Measurements from ENCODE around the gene RPN1. TPM values are rescaled to one million over a fixed set of nuclear protein-coding genes. Genes with fewer than 3 reads are reported as not detected.
A peak's percentile ranks its signal among the peaks of the same experiment; 100 is the strongest.
"Not testable (repeated sequence)": the region's sequence is repeated elsewhere in the genome, so short reads cannot be mapped to it uniquely, and the experiment has no call there.

The RPN1 gene
- total RNA-seq, 6 donors from 2014 or later = 81.7 to 321 (median 218) TPM

DNA sequence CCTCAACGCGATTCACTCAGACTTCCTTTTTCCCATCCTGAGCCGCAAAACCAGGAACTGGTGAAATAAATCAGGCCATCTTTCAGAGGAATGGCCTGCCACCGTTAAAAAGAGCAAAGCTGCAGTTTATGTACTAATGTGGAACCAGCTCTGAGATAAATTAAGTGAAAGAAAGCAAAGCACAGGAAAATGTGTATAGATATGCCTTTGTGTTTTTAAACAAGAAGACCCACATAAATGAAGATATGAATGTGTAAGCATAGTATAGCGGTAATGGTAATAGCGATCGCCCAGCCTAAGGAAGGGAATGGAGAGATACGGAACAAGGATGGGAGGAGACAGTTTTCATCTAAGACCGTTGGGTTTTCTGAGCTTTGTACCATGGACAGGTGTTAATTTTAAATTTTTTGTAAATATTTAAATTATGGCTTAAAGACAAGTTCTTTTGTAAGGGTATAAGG, 30.8 kb upstream of the RPN1 start:
- WGBS, 2 donors = 40 to 43% methylated on average over 9 of the region's 9 CpGs
- ATAC-seq (ENCODE audit: low FRiP score in 2 of 2) (no peak), DNase-seq (no peak)
- Histone ChIP-seq H3K27me3 (no peaks in the 10 kb centered on the region), H3K36me3 (no peaks in the 10 kb centered on the region), H3K4me3 (peak overlapping the region; percentile 34 to 81 (median 60)), H3K4me1 (peaks cover 3 to 23% (median 8%) of the 10 kb centered on the region in 4 donors), H3K9me3 (no peaks in the 10 kb centered on the region), H3K27ac (peak overlapping the region; percentile 95 to 99 (median 96))
- no peak for TF ChIP-seq EP300 (IDR thresholded peaks at IDR 0.05)
- TF ChIP-seq POLR2A (IDR thresholded peaks at IDR 0.05) = no peak
- TF ChIP-seq, protein P1, sequence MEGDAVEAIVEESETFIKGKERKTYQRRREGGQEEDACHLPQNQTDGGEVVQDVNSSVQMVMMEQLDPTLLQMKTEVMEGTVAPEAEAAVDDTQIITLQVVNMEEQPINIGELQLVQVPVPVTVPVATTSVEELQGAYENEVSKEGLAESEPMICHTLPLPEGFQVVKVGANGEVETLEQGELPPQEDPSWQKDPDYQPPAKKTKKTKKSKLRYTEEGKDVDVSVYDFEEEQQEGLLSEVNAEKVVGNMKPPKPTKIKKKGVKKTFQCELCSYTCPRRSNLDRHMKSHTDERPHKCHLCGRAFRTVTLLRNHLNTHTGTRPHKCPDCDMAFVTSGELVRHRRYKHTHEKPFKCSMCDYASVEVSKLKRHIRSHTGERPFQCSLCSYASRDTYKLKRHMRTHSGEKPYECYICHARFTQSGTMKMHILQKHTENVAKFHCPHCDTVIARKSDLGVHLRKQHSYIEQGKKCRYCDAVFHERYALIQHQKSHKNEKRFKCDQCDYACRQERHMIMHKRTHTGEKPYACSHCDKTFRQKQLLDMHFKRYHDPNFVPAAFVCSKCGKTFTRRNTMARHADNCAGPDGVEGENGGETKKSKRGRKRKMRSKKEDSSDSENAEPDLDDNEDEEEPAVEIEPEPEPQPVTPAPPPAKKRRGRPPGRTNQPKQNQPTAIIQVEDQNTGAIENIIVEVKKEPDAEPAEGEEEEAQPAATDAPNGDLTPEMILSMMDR (IDR thresholded peaks at IDR 0.05) = no peak
- no peak for TF ChIP-seq POLR2AphosphoS5 (IDR thresholded peaks at IDR 0.05)

DNA sequence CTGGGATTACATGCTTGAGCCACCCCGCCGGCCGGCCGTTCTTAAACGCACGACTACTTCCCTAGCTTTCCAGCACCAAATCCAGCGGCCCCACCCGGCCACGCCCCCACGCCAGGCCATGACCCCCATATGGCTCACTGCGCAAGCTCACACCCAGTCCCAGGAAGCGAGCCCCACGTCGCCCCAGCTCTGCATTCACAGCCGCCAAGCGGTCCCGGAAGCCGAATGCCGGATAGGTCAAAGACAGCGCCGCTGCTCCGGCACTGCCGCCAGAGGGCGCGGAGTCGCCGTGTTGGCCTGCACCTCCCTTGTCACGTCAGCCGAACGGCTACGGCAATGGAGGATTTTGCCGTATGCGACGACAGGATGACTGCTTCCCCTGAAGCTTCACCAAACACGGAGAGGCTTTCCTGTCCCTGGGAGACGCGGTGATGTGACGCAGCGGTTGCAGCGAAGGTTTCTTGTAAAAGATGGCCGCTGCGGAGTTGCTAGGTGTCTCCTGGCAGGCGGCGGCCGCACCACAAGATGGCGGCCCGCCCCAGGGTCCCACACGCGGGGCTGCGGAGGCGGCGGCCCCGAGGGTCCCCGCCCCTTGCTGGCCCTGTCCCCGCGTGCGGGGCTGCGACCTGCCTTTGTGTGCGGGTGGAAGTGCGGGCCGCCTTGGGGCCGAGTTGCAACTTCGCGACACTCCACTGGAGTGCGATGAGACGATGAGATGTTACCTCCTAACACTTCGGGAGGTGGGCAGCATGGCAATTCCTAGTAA, 30.2 kb upstream of the RPN1 start:
- no peaks in the 10 kb centered on the region for H3K36me3 ChIP-seq
- peak; percentile 99 to 100 for DNase-seq
- no peaks in the 10 kb centered on the region for H3K27me3 ChIP-seq
- H3K4me3 ChIP-seq = peak overlapping the region; percentile 34 to 81 (median 60)
- 0% methylated on average over 5 to 37 of the region's 67 CpGs for WGBS, 2 donors
- ATAC-seq (ENCODE audit: low FRiP score in 2 of 2) = peak; percentile 99
- TF ChIP-seq POLR2AphosphoS5 (IDR thresholded peaks at IDR 0.05) (peak; percentile 96 to 99), POLR2A (IDR thresholded peaks at IDR 0.05) (peak in 3 of 4 donors; percentile 76 to 88 (median 81)), EP300 (IDR thresholded peaks at IDR 0.05) (peak in 1 of 4 donors; percentile 74)
- TF ChIP-seq, protein P1 (IDR thresholded peaks at IDR 0.05) = peak; percentile 95 to 100 (median 100)
- peaks cover 3 to 23% (median 8%) of the 10 kb centered on the region in 4 donors for H3K4me1 ChIP-seq
- peak overlapping the region; percentile 95 to 99 (median 96) for H3K27ac ChIP-seq
- H3K9me3 ChIP-seq = no peaks in the 10 kb centered on the region

GRCh38 chr3:128679338-128679737, 28.7 kb upstream of the RPN1 start:
- H3K36me3 ChIP-seq = no peaks in the 10 kb centered on the region
- no peaks in the 10 kb centered on the region for H3K9me3 ChIP-seq
- WGBS, 2 donors = 92 to 93% methylated on average over 2 of the region's 2 CpGs
- ATAC-seq (ENCODE audit: low FRiP score in 2 of 2) (no peak), DNase-seq (no peak)
- H3K4me1 ChIP-seq = peaks cover 3 to 17% (median 8%) of the 10 kb centered on the region in 4 donors
- H3K4me3 ChIP-seq = no peak overlapping the region
- TF ChIP-seq, protein P1 (IDR thresholded peaks at IDR 0.05) = no peak
- TF ChIP-seq POLR2AphosphoS5 (IDR thresholded peaks at IDR 0.05) (no peak), EP300 (IDR thresholded peaks at IDR 0.05) (no peak), POLR2A (IDR thresholded peaks at IDR 0.05) (no peak)
- no peaks in the 10 kb centered on the region for H3K27me3 ChIP-seq
- peak overlapping the region in 2 of 4 donors; percentile 95 to 99 for H3K27ac ChIP-seq

DNA sequence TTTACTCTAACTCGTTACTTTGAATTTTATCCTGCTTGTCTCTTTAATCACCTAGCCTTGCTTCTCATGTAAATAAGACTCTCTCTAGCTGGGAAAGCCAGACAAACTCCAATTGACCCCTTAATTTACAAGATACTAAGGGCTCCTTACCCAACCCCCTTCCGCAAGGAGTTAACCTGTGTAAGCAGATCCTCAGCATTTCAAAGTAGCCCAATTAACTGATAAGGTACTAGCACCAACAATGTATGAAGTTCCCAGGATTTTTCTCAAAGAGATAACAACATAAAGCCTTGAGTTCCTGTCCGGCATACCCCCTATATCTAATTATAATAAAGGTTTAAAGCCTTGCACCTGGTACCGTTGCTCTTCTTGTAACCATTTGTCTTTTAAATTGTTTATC, 25.2 kb upstream of the RPN1 start:
- not testable (repeated sequence) for H3K9me3 ChIP-seq; H3K27me3 ChIP-seq; H3K4me1 ChIP-seq; H3K4me3 ChIP-seq; H3K27ac ChIP-seq; H3K36me3 ChIP-seq; DNase-seq; ATAC-seq (ENCODE audit: low FRiP score in 2 of 2)
- 73 to 75% methylated on average over 4 of the region's 4 CpGs for WGBS, 2 donors

- H3K27me3 ChIP-seq = no peaks in the 10 kb centered on the region
- DNase-seq (no peak), ATAC-seq (ENCODE audit: low FRiP score in 2 of 2) (peak in 1 of 2 donors; percentile 33)
- TF ChIP-seq POLR2AphosphoS5 (IDR thresholded peaks at IDR 0.05) (no peak), EP300 (IDR thresholded peaks at IDR 0.05) (no peak), POLR2A (IDR thresholded peaks at IDR 0.05) (no peak)
- TF ChIP-seq, protein P1 (IDR thresholded peaks at IDR 0.05) = no peak
- H3K36me3 ChIP-seq = no peaks in the 10 kb centered on the region
- peak overlapping the region in 2 of 4 donors; percentile 30 to 40 for H3K27ac ChIP-seq
- no peak overlapping the region for H3K4me3 ChIP-seq
- 64 to 85% methylated on average over 9 to 10 of the region's 10 CpGs for WGBS, 2 donors
- H3K4me1 ChIP-seq = no peaks in the 10 kb centered on the region
- H3K9me3 ChIP-seq = no peaks in the 10 kb centered on the region
Measured at GRCh38 chr3:128674161-128674784, 23.7 kb upstream of the RPN1 start.
